B cell (primary cell): ENCODE results near the gene NUMA1. TPM values are rescaled to one million over a fixed set of nuclear protein-coding genes. Genes with fewer than 3 reads are reported as not detected.

Experiments used
- ATAC-seq: fragments of 200-7000 bp; cut with Tn5 transposase; one replicate; pipeline ENCODE4 v1.10.0; 2021; ENCODE audit warnings: low read depth, mild to moderate bottlenecking, moderate number of reproducible peaks, moderate library complexity
- CTCF ChIA-PET: fragments of 350-600 bp; sonication (Branson Sonifier 250); formaldehyde crosslinking; loops from one replicate; lab custom pipeline; 2021; ENCODE audit warnings: antibody characterized with exemption, inconsistent platforms; lab: Charles Lee
- POLR2A ChIA-PET: fragments of 350-600 bp; sonication (Branson Sonifier 250); formaldehyde crosslinking; loops from one replicate; lab custom pipeline; 2021; ENCODE audit warnings: antibody characterized with exemption; lab: Charles Lee
- DNase-seq: peaks from one replicate; pipeline ENCODE4 v3.0.0; 2013
- H2AFZ ChIP-seq: 2 replicates; pipeline ENCODE4 v1.6.1; 2012; ENCODE audit warnings: mild to moderate bottlenecking, low read depth, low read length; ENCODE audit not compliant: insufficient read depth, poor library complexity, severe bottlenecking
- H3K27ac ChIP-seq, 2 donors: 1 replicate in 1 of 2; 2 replicates in 1 of 2; pipeline ENCODE4 v1.5.1; 2012 to 2013; ENCODE audit warnings: low read length in 2 of 2, mild to moderate bottlenecking in 2 of 2, moderate library complexity in 1 of 2
- H3K27me3 ChIP-seq, 4 experiments: fragments of 200-600 bp in 1 of 4; sonication (generic) in 1 of 4; replicated peaks in 1 of 4; 1 replicate in 2 of 4; 2 replicates in 2 of 4; pipeline versions ENCODE4 v1.6.1 to v1.7.0; 2013 to 2016; ENCODE audit warnings: low read length in 3 of 4, mild to moderate bottlenecking in 2 of 4, mixed read lengths in 1 of 4, moderate library complexity in 1 of 4; ENCODE audit not compliant: insufficient read depth in 4 of 4, control insufficient read depth in 3 of 4; ENCODE audit errors: control extremely low read depth in 1 of 4
- H3K36me3 ChIP-seq, 2 experiments: replicated peaks in 1 of 2; 1 replicate in 1 of 2; 2 replicates in 1 of 2; pipeline versions ENCODE4 v1.6.1 to v1.7.1; 2013; ENCODE audit warnings: low read length in 1 of 2; ENCODE audit not compliant: insufficient read depth in 2 of 2, control insufficient read depth in 1 of 2; ENCODE audit errors: control extremely low read depth in 1 of 2, extremely low read depth in 1 of 2
- H3K4me1 ChIP-seq, 2 donors: fragments of 200-600 bp in 1 of 2; sonication (generic) in 1 of 2; 1 replicate in 1 of 2; 2 replicates in 1 of 2; pipeline versions ENCODE4 v1.5.1 to v1.6.1; 2013 to 2017; ENCODE audit warnings: low read length in 2 of 2; ENCODE audit not compliant: control insufficient read depth in 2 of 2, insufficient read depth in 2 of 2
- H3K4me2 ChIP-seq: replicated peaks from 2 replicates; pipeline ENCODE3; 2012; ENCODE audit warnings: mild to moderate bottlenecking, low read depth, low read length; ENCODE audit not compliant: poor library complexity, severe bottlenecking
- H3K4me3 ChIP-seq, 5 experiments: fragments of 200-600 bp in 1 of 5; sonication (generic) in 1 of 5; 1 replicate in 3 of 5; 2 replicates in 2 of 5; pipeline versions ENCODE4 v1.5.1 to v1.7.0; 2011 to 2016; ENCODE audit warnings: low read length in 4 of 5, mild to moderate bottlenecking in 4 of 5, low read depth in 2 of 5, control low read depth in 1 of 5, moderate library complexity in 1 of 5; ENCODE audit not compliant: insufficient read depth in 1 of 5; ENCODE audit errors: control extremely low read depth in 1 of 5, extremely low read depth in 1 of 5
- H3K79me2 ChIP-seq: fragments of 200-600 bp; sonication (generic); one replicate; pipeline ENCODE4 v1.6.0; 2016; ENCODE audit warnings: low read length; ENCODE audit not compliant: control insufficient read depth, insufficient read depth
- H3K9ac ChIP-seq: fragments of 200-600 bp; sonication (generic); 2 replicates; pipeline ENCODE4 v1.6.1; 2017; ENCODE audit warnings: mild to moderate bottlenecking, low read length, moderate library complexity
- H3K9me3 ChIP-seq, 3 donors: one replicate each; pipeline versions ENCODE4 v1.6.1 to v1.7.1; 2013; ENCODE audit warnings: low read length in 2 of 3; ENCODE audit not compliant: control insufficient read depth in 2 of 3, insufficient read depth in 1 of 3; ENCODE audit errors: control extremely low read depth in 1 of 3
- H4K20me1 ChIP-seq: 2 replicates; pipeline ENCODE4 v1.6.0; 2012; ENCODE audit warnings: mild to moderate bottlenecking, low read length; ENCODE audit not compliant: insufficient read depth, control insufficient read depth, poor library complexity, severe bottlenecking
- H3K27ac Mint-ChIP-seq: one replicate; pipeline ENCODE4 v1.8.0; 2021; ENCODE audit warnings: mixed read lengths
- H3K27me3 Mint-ChIP-seq: one replicate; pipeline ENCODE4 v1.8.0; 2021; ENCODE audit warnings: mixed read lengths
- H3K4me1 Mint-ChIP-seq: one replicate; pipeline ENCODE4 v1.8.0; 2021; ENCODE audit warnings: mixed read lengths
- H3K4me3 Mint-ChIP-seq: one replicate; pipeline ENCODE4 v1.8.0; 2021; ENCODE audit warnings: mixed read lengths
- H3K9me3 Mint-ChIP-seq: one replicate; pipeline ENCODE4 v1.8.0; 2022; ENCODE audit warnings: mixed read lengths; ENCODE audit not compliant: insufficient read depth
- CTCF ChIP-seq: fragments of 200-600 bp; IDR thresholded peaks from one replicate; pipeline ENCODE4 v1.8.0; 2022; ENCODE audit warnings: antibody characterized with exemption, mild to moderate bottlenecking
- EZH2 ChIP-seq: IDR thresholded peaks from 2 replicates; pipeline ENCODE4 v1.6.1; 2012; ENCODE audit warnings: borderline replicate concordance, low read depth, mild to moderate bottlenecking, moderate library complexity, low read length; ENCODE audit not compliant: insufficient read depth, poor library complexity, severe bottlenecking
- WGBS: methylation state at CpG from one replicate; pipeline ENCODE4 v1.1.5; 2013; ENCODE audit warnings: missing lambda C conversion rate; ENCODE audit not compliant: insufficient coverage; 5-methylcytosine and 5-hydroxymethylcytosine counted together
- intact Hi-C: fragments of 100-400 bp; cut with micrococcal nuclease; formaldehyde crosslinking; loops from one replicate; pipeline ENCODE4 v1.10.0; 2022
- polyA plus RNA-seq: library from polyadenylated mRNA; depleted of rRNA; stranded (reverse); fragments of >200 nt; gene quantifications from 2 replicates; pipeline ENCODE4 v1.2.3, GENCODE V29; 2012
- total RNA-seq, 2 donors: library from RNA; stranded (reverse); fragments of 120-200 nt in 1 of 2; gene quantifications; 1 replicate in 1 of 2; 2 replicates in 1 of 2; pipeline versions ENCODE4 v1.2.3 to v1.2.4, GENCODE V29; 2013 to 2022

The NUMA1 gene
- total and polyA plus RNA-seq, 2 donors (not counting 1 experiment from before 2014, with no cell fraction given), result 186 to 300 TPM

GRCh38 chr11:72078477-72078876 lies 1.9 kb downstream of the NUMA1 start:
- Histone ChIP-seq H3K27me3 (no peaks in the 10 kb centered on the region), H3K9ac (no peak overlapping the region), H3K79me2 (peaks cover 56% of the 10 kb centered on the region), H3K4me3 (no peak overlapping the region), H4K20me1 (no peaks in the 10 kb centered on the region), H3K36me3 (no peaks in the 10 kb centered on the region), H3K9me3 (no peaks in the 10 kb centered on the region), H2AFZ (no peak overlapping the region), H3K27ac (no peak overlapping the region), H3K4me2 (no peak overlapping the region), H3K4me1 (peaks cover 18 to 28% of the 10 kb centered on the region in 2 donors)
- WGBS, result 100% methylated on average over 3 of the region's 6 CpGs
- Mint-ChIP-seq H3K27me3 (no peaks in the 10 kb centered on the region), H3K27ac (peak overlapping the region; percentile 60), H3K4me3 (peak overlapping the region; percentile 79), H3K4me1 (peaks cover 42% of the 10 kb centered on the region), H3K9me3 (no peaks in the 10 kb centered on the region)
- DNase-seq (no peak), ATAC-seq (no peak)
- POLR2A ChIA-PET, result no interaction called here
- intact Hi-C loops, result no loop called here
- no peak for TF ChIP-seq EZH2
- TF ChIP-seq CTCF, result no peak
- CTCF ChIA-PET, result interaction anchor here (0.9 to 2.8 kb wide), 7 partner anchors 12 to 66 kb away, joined by 3 to 15 read pairs (median 4); partner anchors contain the start of genes ANAPC15 and LAMTOR1

DNA sequence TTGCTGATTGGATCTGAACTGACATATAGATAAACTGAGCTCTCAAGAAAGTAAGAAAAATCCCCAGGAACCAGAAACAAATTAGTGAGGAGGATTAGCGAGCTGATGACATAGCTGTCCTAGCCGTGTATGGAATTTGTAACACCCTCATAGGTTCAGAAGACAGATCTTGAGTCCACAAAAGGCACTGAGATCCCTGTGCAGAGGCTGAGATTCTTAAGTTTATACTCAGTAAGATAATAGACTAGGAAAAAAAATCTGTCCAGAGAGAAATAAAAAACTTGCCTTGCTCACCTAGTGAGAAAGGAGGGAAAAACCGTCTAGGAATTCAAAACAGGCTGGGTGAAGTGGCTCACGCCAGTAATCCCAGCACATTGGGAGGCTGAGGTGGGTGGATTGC lies 4.6 kb downstream of the NUMA1 start:
- Histone ChIP-seq H3K4me2 (no peak overlapping the region), H3K79me2 (peaks cover 83% of the 10 kb centered on the region), H2AFZ (no peak overlapping the region), H3K4me1 (peaks cover 12 to 13% of the 10 kb centered on the region in 2 donors), H3K27me3 (no peaks in the 10 kb centered on the region), H3K4me3 (no peak overlapping the region), H4K20me1 (no peaks in the 10 kb centered on the region), H3K9ac (no peak overlapping the region), H3K27ac (no peak overlapping the region), H3K9me3 (no peaks in the 10 kb centered on the region), H3K36me3 (no peaks in the 10 kb centered on the region)
- Mint-ChIP-seq H3K4me1 (peaks cover 29% of the 10 kb centered on the region), H3K27me3 (no peaks in the 10 kb centered on the region), H3K9me3 (no peaks in the 10 kb centered on the region), H3K27ac (no peak overlapping the region), H3K4me3 (no peak overlapping the region)
- ATAC-seq (no peak), DNase-seq (no peak)
- ChIA-PET POLR2A (no interaction called here), CTCF (interaction anchor here (1.0 to 1.6 kb wide), 3 partner anchors 14 to 51 kb away, joined by 3 to 5 read pairs (median 3); no protein-coding TSS in a partner anchor)
- intact Hi-C loops, result no loop called here
- TF ChIP-seq CTCF (no peak), EZH2 (no peak)
- WGBS, result 100% methylated on average over 2 of the region's 4 CpGs
